Activated CD8-positive, alpha-beta T cell treated with anti-CD3 and anti-CD28 coated beads, Interleukin-2, amount 10 ng/mL, durations not matched to agents 7 days and 5 days (primary cell): ENCODE data around the gene CYTH4. TPM values are rescaled to one million over a fixed set of nuclear protein-coding genes. Genes with fewer than 3 reads are reported as not detected.

Source experiments
- ATAC-seq: fragments of 150-1000 bp; cut with Tn5 transposase; one replicate; pipeline ENCODE4 v1.10.0; 2021; ENCODE audit warnings: moderate library complexity
- CTCF ChIA-PET: fragments of 350-600 bp; sonication (Branson Sonifier 250); formaldehyde crosslinking; loops from one replicate; lab custom pipeline; 2021; ENCODE audit warnings: antibody characterized with exemption; lab: Charles Lee
- POLR2A ChIA-PET: fragments of 350-600 bp; sonication (Branson Sonifier 250); formaldehyde crosslinking; loops from one replicate; lab custom pipeline; 2021; ENCODE audit warnings: antibody characterized with exemption; lab: Charles Lee
- DNase-seq: peaks from one replicate; pipeline ENCODE4 v3.0.0-alpha.2; 2020
- H3K27ac Mint-ChIP-seq: one replicate; pipeline ENCODE4 v1.8.0; 2021; ENCODE audit warnings: mild to moderate bottlenecking, mixed read lengths
- H3K27me3 Mint-ChIP-seq: one replicate; pipeline ENCODE4 v1.8.0; 2021; ENCODE audit warnings: low read depth, mixed read lengths
- H3K36me3 Mint-ChIP-seq: one replicate; pipeline ENCODE4 v1.8.0; 2021; ENCODE audit warnings: low read depth, mixed read lengths
- H3K4me1 Mint-ChIP-seq: one replicate; pipeline ENCODE4 v1.8.0; 2021; ENCODE audit warnings: low read depth, mixed read lengths
- H3K4me3 Mint-ChIP-seq: one replicate; pipeline ENCODE4 v1.8.0; 2021; ENCODE audit warnings: mild to moderate bottlenecking, mixed read lengths
- H3K9me3 Mint-ChIP-seq: one replicate; pipeline ENCODE4 v1.8.0; 2022; ENCODE audit warnings: mixed read lengths; ENCODE audit not compliant: insufficient read depth
- total RNA-seq, 2 experiments: library from RNA; stranded (reverse); gene quantifications; one replicate each; pipeline ENCODE4 v1.2.3, GENCODE V29; 2021

CYTH4 gene
- total RNA-seq, 2 experiments from 2014 or later = 107 to 114 TPM

GRCh38 chr22:37331856-37332536 lies 49.7 kb downstream of the CYTH4 start:
- POLR2A ChIA-PET = no interaction called here
- peaks cover 7% of the 10 kb centered on the region for H3K4me1 Mint-ChIP-seq
- H3K9me3 Mint-ChIP-seq = no peaks in the 10 kb centered on the region
- CTCF ChIA-PET = interaction anchor here (1.1 to 2.9 kb wide), 3 partner anchors 11 to 126 kb away, joined by 3 to 8 read pairs (median 5); no protein-coding TSS in a partner anchor
- DNase-seq = no peak
- peaks cover 71% of the 10 kb centered on the region for H3K27me3 Mint-ChIP-seq
- H3K27ac Mint-ChIP-seq = no peak overlapping the region
- no peak for ATAC-seq
- no peak overlapping the region for H3K4me3 Mint-ChIP-seq
- no peaks in the 10 kb centered on the region for H3K36me3 Mint-ChIP-seq

GRCh38 chr22:37333724-37334460 lies 51.6 kb downstream of the CYTH4 start:
- POLR2A ChIA-PET = no interaction called here
- Mint-ChIP-seq H3K4me1 (peaks cover 7% of the 10 kb centered on the region), H3K9me3 (no peaks in the 10 kb centered on the region)

GRCh38 chr22:37334461-37334858 lies 52.2 kb downstream of the CYTH4 start:
- Mint-ChIP-seq H3K4me1 (peaks cover 7% of the 10 kb centered on the region), H3K27ac (no peak overlapping the region)
- POLR2A ChIA-PET = no interaction called here

More at GRCh38 chr22:37333724-37334460, 51.6 kb downstream of the CYTH4 start:
- Mint-ChIP-seq H3K36me3 (no peaks in the 10 kb centered on the region), H3K27me3 (peaks cover 65% of the 10 kb centered on the region), H3K4me3 (no peak overlapping the region), H3K27ac (no peak overlapping the region)
- DNase-seq (no peak), ATAC-seq (no peak)
- CTCF ChIA-PET = interaction anchor here (0.6 to 2.6 kb wide), 7 partner anchors 9 to 233 kb away, joined by 3 to 17 read pairs (median 3); no protein-coding TSS in a partner anchor

GRCh38 chr22:37334859-37335805 lies 52.8 kb downstream of the CYTH4 start:
- DNase-seq (no peak), ATAC-seq (no peak)
- H3K9me3 Mint-ChIP-seq = no peaks in the 10 kb centered on the region
- CTCF ChIA-PET = interaction anchor here (0.9 to 2.6 kb wide), 3 partner anchors 7 to 93 kb away, joined by 4 to 17 read pairs (median 5); no protein-coding TSS in a partner anchor
- peaks cover 56% of the 10 kb centered on the region for H3K27me3 Mint-ChIP-seq
- no peak overlapping the region for H3K27ac Mint-ChIP-seq
- POLR2A ChIA-PET = no interaction called here
- no peaks in the 10 kb centered on the region for H3K36me3 Mint-ChIP-seq
- no peak overlapping the region for H3K4me3 Mint-ChIP-seq
- H3K4me1 Mint-ChIP-seq = peaks cover 7% of the 10 kb centered on the region

More at GRCh38 chr22:37334461-37334858, 52.2 kb downstream of the CYTH4 start:
- CTCF ChIA-PET = interaction anchor here (0.6 to 2.6 kb wide), 7 partner anchors 8 to 233 kb away, joined by 3 to 17 read pairs (median 3); no protein-coding TSS in a partner anchor
- Mint-ChIP-seq H3K4me3 (no peak overlapping the region), H3K27me3 (peaks cover 60% of the 10 kb centered on the region), H3K36me3 (no peaks in the 10 kb centered on the region), H3K9me3 (no peaks in the 10 kb centered on the region)
- no peak for DNase-seq
- no peak for ATAC-seq

- H3K4me3 Mint-ChIP-seq = no peak overlapping the region
- H3K36me3 Mint-ChIP-seq = no peaks in the 10 kb centered on the region
- peaks cover 7% of the 10 kb centered on the region for H3K4me1 Mint-ChIP-seq
- H3K9me3 Mint-ChIP-seq = no peaks in the 10 kb centered on the region
- H3K27me3 Mint-ChIP-seq = peaks cover 56% of the 10 kb centered on the region
- no peak overlapping the region for H3K27ac Mint-ChIP-seq
- DNase-seq (no peak), ATAC-seq (no peak)
- ChIA-PET POLR2A (no interaction called here), CTCF (no interaction called here)
Observed at GRCh38 chr22:37335806-37336199, 53.5 kb downstream of the CYTH4 start.

- Mint-ChIP-seq H3K9me3 (no peaks in the 10 kb centered on the region), H3K27ac (no peak overlapping the region), H3K4me1 (peaks cover 6% of the 10 kb centered on the region), H3K36me3 (no peaks in the 10 kb centered on the region), H3K27me3 (peaks cover 52% of the 10 kb centered on the region), H3K4me3 (no peak overlapping the region)
- ChIA-PET POLR2A (no interaction called here), CTCF (no interaction called here)
- DNase-seq (no peak), ATAC-seq (no peak)
Observed at GRCh38 chr22:37336579-37336978, 54.3 kb downstream of the CYTH4 start.

GRCh38 chr22:37337204-37337943 lies 55.1 kb downstream of the CYTH4 start:
- ChIA-PET CTCF (no interaction called here), POLR2A (no interaction called here)

GRCh38 chr22:37338539-37339246 lies 56.4 kb downstream of the CYTH4 start:
- ATAC-seq = no peak
- no peak for DNase-seq
- H3K36me3 Mint-ChIP-seq = no peaks in the 10 kb centered on the region
- no peaks in the 10 kb centered on the region for H3K4me1 Mint-ChIP-seq
- no peaks in the 10 kb centered on the region for H3K9me3 Mint-ChIP-seq
- H3K27me3 Mint-ChIP-seq = peaks cover 42% of the 10 kb centered on the region
- H3K27ac Mint-ChIP-seq = no peak overlapping the region
- H3K4me3 Mint-ChIP-seq = no peak overlapping the region
- ChIA-PET POLR2A (no interaction called here), CTCF (no interaction called here)

More at GRCh38 chr22:37337204-37337943, 55.1 kb downstream of the CYTH4 start:
- no peak for ATAC-seq
- Mint-ChIP-seq H3K4me3 (no peak overlapping the region), H3K4me1 (peaks cover 4% of the 10 kb centered on the region), H3K9me3 (no peaks in the 10 kb centered on the region), H3K27me3 (peaks cover 53% of the 10 kb centered on the region), H3K27ac (no peak overlapping the region), H3K36me3 (no peaks in the 10 kb centered on the region)
- DNase-seq = no peak

- POLR2A ChIA-PET = no interaction called here
- CTCF ChIA-PET = interaction anchor here (1.1 to 1.8 kb wide), 2 partner anchors 24 to 88 kb away, joined by 3 to 4 read pairs; no protein-coding TSS in a partner anchor
- Mint-ChIP-seq H3K27me3 (peaks cover 25% of the 10 kb centered on the region), H3K4me3 (no peak overlapping the region), H3K36me3 (no peaks in the 10 kb centered on the region), H3K4me1 (no peaks in the 10 kb centered on the region), H3K9me3 (no peaks in the 10 kb centered on the region), H3K27ac (no peak overlapping the region)
- ATAC-seq (no peak), DNase-seq (no peak)
Observed at GRCh38 chr22:37340331-37341262, 58.3 kb downstream of the CYTH4 start.

- H3K36me3 Mint-ChIP-seq = no peaks in the 10 kb centered on the region
- H3K27me3 Mint-ChIP-seq = peaks cover 14% of the 10 kb centered on the region
- no peak overlapping the region for H3K4me3 Mint-ChIP-seq
- no peaks in the 10 kb centered on the region for H3K4me1 Mint-ChIP-seq
- no peak for ATAC-seq
- no peaks in the 10 kb centered on the region for H3K9me3 Mint-ChIP-seq
- ChIA-PET CTCF (interaction anchor here (1.3 kb wide), 1 partner anchor 8 kb away, joined by 4 read pairs; no protein-coding TSS in a partner anchor), POLR2A (no interaction called here)
- H3K27ac Mint-ChIP-seq = no peak overlapping the region
- no peak for DNase-seq
Observed at GRCh38 chr22:37342065-37342464, 59.8 kb downstream of the CYTH4 start.
